Kidney (tissue), 14 donors: ENCODE results near the gene RAPGEF4. TPM values are rescaled to one million over a fixed set of nuclear protein-coding genes. Genes with fewer than 3 reads are reported as not detected.

Source experiments
- DNase-seq, 5 donors: peaks; one replicate each; pipeline ENCODE4 v3.0.0-alpha.2; 2013 to 2020
- FAIRE-seq: peaks from 2 replicates; lab custom pipeline; 2012; peaks lifted over from hg19 to GRCh38; lab: Jason Lieb, UNC
- H3K27ac ChIP-seq, 2 donors: one replicate each; pipeline ENCODE4 v1.7.0; 2013; ENCODE audit warnings: low read depth in 2 of 2, low read length in 2 of 2, inconsistent platforms in 1 of 2
- H3K27me3 ChIP-seq: one replicate; pipeline ENCODE4 v1.7.1; 2013; ENCODE audit warnings: low read length, inconsistent platforms; ENCODE audit not compliant: control insufficient read depth, insufficient read depth
- H3K36me3 ChIP-seq, 3 donors: one replicate each; pipeline versions ENCODE4 v1.7.0 to v1.7.1; 2013; ENCODE audit warnings: low read length in 3 of 3, control low read depth in 1 of 3, inconsistent platforms in 1 of 3; ENCODE audit not compliant: insufficient read depth in 3 of 3, control insufficient read depth in 2 of 3
- H3K4me1 ChIP-seq, 3 donors: one replicate each; pipeline versions ENCODE4 v1.7.0 to v1.7.1; 2013; ENCODE audit warnings: low read length in 3 of 3, inconsistent platforms in 1 of 3, low read depth in 1 of 3; ENCODE audit not compliant: control insufficient read depth in 2 of 3, insufficient read depth in 2 of 3
- H3K4me3 ChIP-seq, 3 donors: one replicate each; pipeline versions ENCODE4 v1.7.0 to v1.8.1; 2013; ENCODE audit warnings: low read length in 3 of 3, control low read depth in 1 of 3, inconsistent platforms in 1 of 3
- H3K9ac ChIP-seq, 3 donors: one replicate each; pipeline versions ENCODE4 v1.7.0 to v1.7.1; 2013; ENCODE audit warnings: low read length in 3 of 3, control low read depth in 1 of 3, inconsistent platforms in 1 of 3
- H3K9me3 ChIP-seq, 3 donors: one replicate each; pipeline versions ENCODE4 v1.7.0 to v1.7.1; 2013; ENCODE audit warnings: low read length in 3 of 3, control low read depth in 1 of 3, inconsistent platforms in 1 of 3; ENCODE audit not compliant: control insufficient read depth in 2 of 3, insufficient read depth in 1 of 3
- intact Hi-C: fragments of 100-400 bp; cut with DNase I; formaldehyde crosslinking; loops from one replicate; pipeline ENCODE4 v1.11.1; 2022
- polyA plus RNA-seq: library from polyadenylated mRNA; stranded (reverse); fragments of 350-450 nt; fragmentation: Illumina TruSeq; extraction: RNeasy Lipid Tissue Mini Kit (QIAGEN cat#74804); gene quantifications from one replicate; pipeline ENCODE4 v1.2.3, GENCODE V29; 2014; ENCODE audit warnings: low read depth, low replicate concordance; ENCODE audit not compliant: insufficient read depth
- total RNA-seq: library from RNA; stranded (reverse); fragmentation: NEBNext Ultra II Directional; extraction: Animal tissue kit (Norgen Biotek cat#: 25700); gene quantifications from one replicate; pipeline ENCODE4 v1.2.1, GENCODE V29; 2021
- TF ChIP-seq, protein P1 (sequence below): IDR thresholded peaks from 3 replicates; pipeline ENCODE4 v1.5.1; 2012; ENCODE audit warnings: mild to moderate bottlenecking, moderate library complexity, borderline replicate concordance; ENCODE audit not compliant: insufficient read depth; ENCODE audit errors: extremely low read depth
- donor health status: control.
- donor health status: control.
- donor health status: control.
- donor health status: control.
- donor health status: control.
- donor health status: DM: yes; HTN: yes; CAD: no.
- donor health status: Normal renal cell carcinoma (clear cell type).

The RAPGEF4 gene
- total and polyA plus RNA-seq, 2 donors from 2014 or later = 3.8 to 13.6 TPM

DNA sequence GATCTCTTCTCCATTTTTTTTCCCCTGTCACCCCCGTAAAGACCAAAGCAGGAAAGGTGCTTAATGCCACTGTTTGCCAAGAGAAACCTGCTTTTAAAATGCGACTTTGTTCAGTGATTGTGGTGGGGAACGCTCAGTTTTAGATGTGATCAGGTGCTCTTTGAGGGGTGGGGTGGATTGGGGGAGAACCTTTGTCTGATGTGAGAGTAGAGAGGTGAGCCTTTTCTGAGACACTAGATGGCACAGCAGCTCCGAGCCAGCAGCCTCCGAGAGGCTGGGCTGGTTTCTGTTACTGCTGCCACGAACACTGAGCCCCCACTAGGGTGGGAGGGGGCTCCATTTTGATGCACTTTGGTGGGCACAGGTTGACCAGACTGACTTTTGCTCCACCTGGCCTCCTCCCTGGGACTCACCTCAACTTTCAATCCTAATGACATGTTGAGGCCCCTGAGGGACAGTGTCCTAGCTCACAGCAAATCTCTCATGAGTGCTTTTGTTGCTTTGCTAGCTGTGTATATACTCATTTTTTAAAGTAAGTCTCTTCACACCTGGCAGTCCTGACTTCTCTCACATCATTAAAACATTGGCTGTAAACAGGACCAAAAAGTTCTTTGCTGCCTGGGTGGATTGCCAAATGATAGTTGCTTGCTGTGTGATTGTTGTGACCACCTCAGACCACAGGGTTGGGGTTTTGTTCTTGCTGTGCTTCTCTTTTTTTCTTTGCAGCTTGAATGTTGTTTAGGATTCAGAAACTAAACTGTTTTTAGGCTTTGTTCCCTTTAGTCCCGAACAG is 241.8 kb downstream of the RAPGEF4 start:
- H3K4me1 ChIP-seq = no peaks in the 10 kb centered on the region
- intact Hi-C loops = no loop called here
- no peak overlapping the region for H3K4me3 ChIP-seq
- no peak overlapping the region for H3K27ac ChIP-seq
- H3K9me3 ChIP-seq = no peaks in the 10 kb centered on the region
- FAIRE-seq (no peak), DNase-seq (no peak)
- no peaks in the 10 kb centered on the region for H3K36me3 ChIP-seq
- H3K9ac ChIP-seq = no peak overlapping the region
- TF ChIP-seq, protein P1, sequence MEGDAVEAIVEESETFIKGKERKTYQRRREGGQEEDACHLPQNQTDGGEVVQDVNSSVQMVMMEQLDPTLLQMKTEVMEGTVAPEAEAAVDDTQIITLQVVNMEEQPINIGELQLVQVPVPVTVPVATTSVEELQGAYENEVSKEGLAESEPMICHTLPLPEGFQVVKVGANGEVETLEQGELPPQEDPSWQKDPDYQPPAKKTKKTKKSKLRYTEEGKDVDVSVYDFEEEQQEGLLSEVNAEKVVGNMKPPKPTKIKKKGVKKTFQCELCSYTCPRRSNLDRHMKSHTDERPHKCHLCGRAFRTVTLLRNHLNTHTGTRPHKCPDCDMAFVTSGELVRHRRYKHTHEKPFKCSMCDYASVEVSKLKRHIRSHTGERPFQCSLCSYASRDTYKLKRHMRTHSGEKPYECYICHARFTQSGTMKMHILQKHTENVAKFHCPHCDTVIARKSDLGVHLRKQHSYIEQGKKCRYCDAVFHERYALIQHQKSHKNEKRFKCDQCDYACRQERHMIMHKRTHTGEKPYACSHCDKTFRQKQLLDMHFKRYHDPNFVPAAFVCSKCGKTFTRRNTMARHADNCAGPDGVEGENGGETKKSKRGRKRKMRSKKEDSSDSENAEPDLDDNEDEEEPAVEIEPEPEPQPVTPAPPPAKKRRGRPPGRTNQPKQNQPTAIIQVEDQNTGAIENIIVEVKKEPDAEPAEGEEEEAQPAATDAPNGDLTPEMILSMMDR = no peak
- H3K27me3 ChIP-seq = no peaks in the 10 kb centered on the region

DNA sequence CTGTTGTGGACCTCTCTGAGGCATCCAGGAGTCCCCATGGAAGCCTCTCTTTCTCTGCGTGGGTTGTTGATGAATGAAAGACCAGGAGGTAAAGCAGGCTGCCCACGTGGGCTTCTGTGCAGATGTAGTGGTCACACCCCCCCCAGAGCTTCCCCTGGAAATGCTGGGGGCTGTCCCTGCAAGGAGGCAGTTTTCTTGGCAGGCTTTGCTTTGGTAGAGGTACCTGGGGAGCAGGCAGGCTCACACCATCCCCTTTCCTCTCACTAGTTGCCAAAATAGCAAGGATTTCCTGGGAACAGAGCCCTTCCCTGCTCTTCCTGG is 242.4 kb downstream of the RAPGEF4 start:
- no peak for FAIRE-seq
- no peaks in the 10 kb centered on the region for H3K9me3 ChIP-seq
- no peaks in the 10 kb centered on the region for H3K4me1 ChIP-seq
- no peak overlapping the region for H3K9ac ChIP-seq
- H3K4me3 ChIP-seq = no peak overlapping the region
- no peak for DNase-seq
- H3K36me3 ChIP-seq = no peaks in the 10 kb centered on the region
- intact Hi-C loops = no loop called here
- H3K27me3 ChIP-seq = no peaks in the 10 kb centered on the region
- no peak overlapping the region for H3K27ac ChIP-seq
- TF ChIP-seq, protein P1 = no peak

DNA sequence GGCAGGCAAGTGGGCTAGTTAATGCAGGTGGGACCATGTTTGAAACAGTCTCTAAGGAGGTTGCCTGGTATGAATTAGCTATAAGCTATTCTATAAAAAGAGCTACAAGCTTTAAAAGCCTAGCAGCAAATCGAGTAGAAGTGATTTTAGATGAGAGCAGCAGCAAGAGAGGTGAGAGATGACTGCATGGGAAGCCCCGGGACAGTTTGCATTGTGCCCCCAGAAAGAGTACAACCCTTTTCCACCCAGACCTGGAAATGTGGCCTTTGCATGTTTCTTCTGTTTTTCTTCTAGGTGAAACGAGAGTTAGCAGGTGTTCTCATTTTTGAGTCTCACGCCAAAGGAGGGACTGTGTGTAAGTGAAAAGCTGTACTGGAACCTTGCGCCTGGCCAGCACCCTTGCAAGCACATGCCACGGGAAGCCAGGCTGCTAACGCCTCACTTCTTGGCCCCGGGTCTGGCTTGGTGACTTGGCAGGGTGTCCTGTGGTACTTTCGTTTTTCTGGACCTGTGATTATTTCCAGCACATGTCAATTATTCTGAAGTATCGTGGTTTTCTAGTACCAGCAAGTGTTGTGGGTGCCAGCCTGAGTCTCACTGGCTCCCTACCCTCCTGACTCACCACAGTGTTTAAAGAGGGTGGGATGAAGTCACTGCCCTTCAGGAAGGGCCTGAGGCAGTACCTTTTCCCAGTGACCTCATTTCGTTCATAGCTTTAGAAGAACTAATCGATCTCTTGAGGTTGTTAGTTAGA is 249.7 kb downstream of the RAPGEF4 start:
- TF ChIP-seq, protein P1 = no peak
- Histone ChIP-seq H3K9me3 (no peaks in the 10 kb centered on the region), H3K36me3 (no peaks in the 10 kb centered on the region), H3K4me3 (no peak overlapping the region), H3K9ac (no peak overlapping the region), H3K27ac (no peak overlapping the region), H3K4me1 (no peaks in the 10 kb centered on the region), H3K27me3 (no peaks in the 10 kb centered on the region)
- FAIRE-seq = no peak
- intact Hi-C loops = no loop called here
- peak in 1 of 5 donors; percentile 73 for DNase-seq
